Astrocyte (in vitro differentiated cells and primary cell): ENCODE data around the gene HDC.

ENCODE experiments used
- CTCF ChIP-seq: IDR thresholded peaks from 2 replicates; pipeline ENCODE4 v1.5.1; 2011; ENCODE audit warnings: low read depth, mild to moderate bottlenecking, inconsistent platforms, low read length, moderate library complexity; ENCODE audit not compliant: insufficient read depth
- EZH2 ChIP-seq: IDR thresholded peaks from 2 replicates; pipeline ENCODE4 v1.6.1; 2012; ENCODE audit warnings: mild to moderate bottlenecking, low read length, inconsistent platforms; ENCODE audit not compliant: insufficient read depth

- no peak for TF ChIP-seq EZH2
- no peak for TF ChIP-seq CTCF
These were observed 13.0 kb downstream of the HDC start for GRCh38 chr15:50252556-50252955.
